ENCODE data around the gene PDLIM7. TPM values are rescaled to one million over a fixed set of nuclear protein-coding genes. Genes with fewer than 3 reads are reported as not detected.

Gene PDLIM7
- total RNA-seq, 2 experiments from 2014 or later = 62.5 to 67.3 TPM

DNA sequence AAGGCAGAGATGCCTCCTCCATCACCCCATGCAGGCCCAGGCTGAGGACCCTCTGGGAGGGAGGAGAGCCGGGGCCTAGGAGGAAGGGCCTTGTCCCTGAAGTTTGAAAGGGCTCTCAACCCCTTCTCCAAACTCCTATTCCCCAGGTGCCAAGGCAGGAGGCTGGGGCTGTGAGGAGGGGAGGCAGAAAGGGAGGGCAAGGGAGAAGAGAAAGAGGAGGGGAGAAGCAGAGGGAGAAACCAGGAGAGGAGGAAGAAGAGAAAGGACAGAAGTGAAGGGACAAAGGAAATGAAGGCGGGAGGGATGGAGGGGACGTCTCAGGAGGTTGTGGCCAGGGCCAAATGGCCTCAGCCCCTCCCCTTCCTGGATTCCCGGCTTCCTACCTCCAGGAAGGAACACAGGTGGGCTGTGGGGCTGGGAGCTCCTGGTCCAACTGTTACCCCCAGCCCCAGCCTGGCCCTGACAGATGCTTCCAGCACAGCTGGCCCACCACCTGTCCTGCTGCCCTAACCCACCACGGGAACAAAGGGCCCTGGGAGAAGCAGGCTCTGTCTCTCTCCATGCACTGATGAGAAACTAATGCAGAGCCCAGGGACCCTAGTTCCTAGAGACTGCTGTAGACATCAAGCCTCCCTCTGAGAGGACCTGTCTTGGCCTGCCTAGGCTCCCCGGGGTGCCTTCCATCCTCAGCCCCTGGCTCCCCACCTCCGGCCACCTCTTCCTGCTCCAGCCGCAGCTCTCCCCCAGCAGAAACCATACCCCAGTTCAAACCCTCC, 27.5 kb downstream of the PDLIM7 start:
- no peak overlapping the region for H3K4me3 Mint-ChIP-seq

DNA sequence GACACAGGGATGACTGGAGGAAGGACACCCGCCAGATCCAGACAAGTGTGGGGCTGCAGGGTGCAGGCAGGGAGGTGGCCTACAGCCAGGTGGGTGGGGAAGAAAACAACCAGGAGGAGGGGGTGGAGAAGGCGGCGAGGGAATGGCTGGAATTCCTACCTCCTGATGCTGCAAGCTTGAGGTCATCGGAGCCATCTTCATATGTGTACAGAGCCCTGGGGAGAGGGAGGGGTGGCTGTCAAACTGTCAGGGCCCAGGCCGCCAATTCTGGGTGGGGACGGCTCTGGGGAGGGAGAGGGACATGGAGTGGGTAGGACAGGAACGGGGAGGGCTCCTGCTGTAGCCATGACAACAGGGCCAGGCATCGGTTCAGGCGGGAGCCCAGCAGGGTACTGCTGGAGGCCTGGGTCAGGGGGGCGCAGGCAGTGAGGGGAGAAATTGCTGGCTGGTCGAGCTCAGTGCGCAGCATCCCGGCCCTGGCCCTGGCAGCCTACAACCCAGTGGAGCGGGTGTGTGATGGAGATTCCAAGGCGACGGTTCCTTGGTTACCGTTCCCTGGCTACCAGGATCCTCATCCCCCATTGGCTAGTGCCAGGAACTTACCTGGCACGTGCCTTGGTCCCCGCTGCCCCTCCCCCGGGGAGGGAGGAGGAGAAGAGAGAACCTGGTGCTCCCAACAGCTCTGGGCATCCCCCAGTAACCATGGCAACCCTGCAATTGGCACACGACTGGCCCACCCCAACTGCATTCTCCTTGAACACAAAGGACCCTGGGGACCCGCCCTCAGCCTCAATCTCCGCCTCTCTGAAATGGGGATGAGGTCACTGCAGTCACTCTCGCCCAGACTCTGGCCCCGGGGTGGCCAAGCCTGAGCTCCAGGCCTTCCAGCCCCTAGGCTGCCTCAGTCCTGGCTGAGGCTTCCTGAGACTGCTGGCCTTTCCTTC, 28.4 kb downstream of the PDLIM7 start:
- no peak overlapping the region for H3K4me3 Mint-ChIP-seq
- no peak for ATAC-seq
- H3K27ac Mint-ChIP-seq = peak overlapping the region; percentile 58
- H3K4me1 Mint-ChIP-seq (ENCODE audit: low read depth) = peaks cover 39% of the 10 kb centered on the region
- no peaks in the 10 kb centered on the region for H3K9me3 Mint-ChIP-seq (ENCODE audit: insufficient read depth)
- ChIA-PET POLR2A (interaction anchor here (0.8 to 1.3 kb wide), 2 partner anchors 64 to 117 kb away, joined by 3 read pairs; partner anchors contain the start of gene LMAN2), CTCF (interaction anchor here (0.9 to 2.0 kb wide), 3 partner anchors 12 to 107 kb away, joined by 3 to 9 read pairs (median 3); no protein-coding TSS in a partner anchor)
- no peak for DNase-seq
- peaks cover 37% of the 10 kb centered on the region for H3K36me3 Mint-ChIP-seq (ENCODE audit: low read depth)
- H3K27me3 Mint-ChIP-seq (ENCODE audit: low read depth) = peaks cover under 1% of the 10 kb centered on the region

More for the DNA sequence above, 27.5 kb downstream of the PDLIM7 start:
- Mint-ChIP-seq H3K27ac (peak overlapping the region; percentile 89), H3K4me1 (ENCODE audit: low read depth) (peaks cover 49% of the 10 kb centered on the region), H3K9me3 (ENCODE audit: insufficient read depth) (no peaks in the 10 kb centered on the region), H3K27me3 (ENCODE audit: low read depth) (peaks cover 4% of the 10 kb centered on the region), H3K36me3 (ENCODE audit: low read depth) (peaks cover 37% of the 10 kb centered on the region)
- no peak for ATAC-seq
- no peak for DNase-seq
- POLR2A ChIA-PET = interaction anchor here (1.3 kb wide), 1 partner anchor 118 kb away, joined by 3 read pairs; the partner anchor contains the start of gene LMAN2
- CTCF ChIA-PET = interaction anchor here (0.9 to 4.0 kb wide), 6 partner anchors 9 to 108 kb away, joined by 3 to 29 read pairs (median 16); no protein-coding TSS in a partner anchor

DNA sequence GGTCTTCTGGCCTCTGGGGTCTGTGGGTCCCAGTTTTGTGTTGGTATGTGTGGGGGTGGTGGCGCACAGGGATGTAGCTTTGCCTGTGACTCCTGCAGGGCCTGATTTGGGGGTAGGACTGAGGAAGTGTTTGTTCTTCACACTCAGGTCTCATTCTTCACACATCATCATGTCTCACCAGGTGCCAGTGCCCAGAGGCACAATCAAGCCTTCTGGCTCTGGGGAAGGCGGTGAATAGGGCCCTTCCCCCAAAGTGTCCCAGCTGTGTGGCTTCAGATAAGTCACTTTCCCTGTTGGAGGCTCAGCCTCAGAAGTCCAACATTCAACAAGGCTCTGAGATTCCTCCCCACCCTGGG, 29.1 kb downstream of the PDLIM7 start:
- DNase-seq (no peak), ATAC-seq (no peak)
- Mint-ChIP-seq H3K4me1 (ENCODE audit: low read depth) (peaks cover 41% of the 10 kb centered on the region), H3K27ac (peak overlapping the region; percentile 58), H3K9me3 (ENCODE audit: insufficient read depth) (no peaks in the 10 kb centered on the region), H3K36me3 (ENCODE audit: low read depth) (peaks cover 41% of the 10 kb centered on the region), H3K27me3 (ENCODE audit: low read depth) (no peaks in the 10 kb centered on the region), H3K4me3 (no peak overlapping the region)
- ChIA-PET CTCF (interaction anchor here (0.8 to 2.0 kb wide), 3 partner anchors 11 to 78 kb away, joined by 3 to 9 read pairs (median 3); no protein-coding TSS in a partner anchor), POLR2A (no interaction called here)

DNA sequence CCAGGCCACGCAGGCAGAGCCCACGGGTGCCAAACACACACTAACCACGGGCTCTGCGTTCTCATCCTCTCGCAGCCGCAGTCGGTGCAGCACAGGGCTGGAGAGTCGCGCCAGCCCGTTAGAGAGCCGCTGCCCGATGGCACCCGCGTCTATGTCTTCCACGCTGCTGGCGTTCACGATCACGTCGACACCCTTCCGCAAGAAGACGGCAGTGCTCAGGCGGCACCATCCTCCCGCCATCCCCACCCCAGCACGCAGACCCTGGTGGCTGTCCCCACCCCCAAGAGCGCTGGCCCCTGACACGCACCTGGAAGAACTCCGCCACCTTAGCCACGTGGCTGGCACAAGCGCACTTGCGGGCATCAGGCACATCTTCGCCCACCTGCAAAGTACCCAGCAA, 30.0 kb downstream of the PDLIM7 start:
- POLR2A ChIA-PET = no interaction called here
- Mint-ChIP-seq H3K4me3 (no peak overlapping the region), H3K36me3 (ENCODE audit: low read depth) (peaks cover 43% of the 10 kb centered on the region), H3K9me3 (ENCODE audit: insufficient read depth) (no peaks in the 10 kb centered on the region), H3K27ac (no peak overlapping the region), H3K4me1 (ENCODE audit: low read depth) (peaks cover 50% of the 10 kb centered on the region), H3K27me3 (ENCODE audit: low read depth) (no peaks in the 10 kb centered on the region)
- DNase-seq (no peak), ATAC-seq (no peak)
- CTCF ChIA-PET = interaction anchor here (0.8 to 1.7 kb wide), 2 partner anchors 10 to 34 kb away, joined by 3 to 7 read pairs; no protein-coding TSS in a partner anchor

DNA sequence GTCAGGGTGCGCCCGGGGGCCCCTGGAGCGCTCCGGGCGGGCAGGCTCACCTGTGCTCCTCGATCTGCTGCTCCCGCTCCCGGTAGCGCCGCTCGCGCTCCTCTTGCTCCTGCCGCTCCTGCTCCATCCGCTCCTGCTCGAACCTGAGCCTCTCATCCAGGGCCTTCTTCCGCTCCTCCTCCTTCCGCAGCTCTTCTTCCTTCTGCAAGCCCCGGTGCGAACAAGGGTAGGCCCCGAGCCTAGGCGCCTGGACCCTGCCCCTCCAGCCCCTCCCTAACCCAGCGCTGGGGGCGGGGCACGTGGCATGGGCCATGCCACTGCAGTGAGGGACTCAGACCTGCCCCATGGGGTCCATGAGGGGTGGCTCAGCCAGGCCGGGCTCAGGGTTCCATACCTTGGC, 30.5 kb downstream of the PDLIM7 start:
- POLR2A ChIA-PET = no interaction called here
- Mint-ChIP-seq H3K27ac (no peak overlapping the region), H3K4me1 (ENCODE audit: low read depth) (peaks cover 51% of the 10 kb centered on the region), H3K36me3 (ENCODE audit: low read depth) (peaks cover 40% of the 10 kb centered on the region), H3K27me3 (ENCODE audit: low read depth) (no peaks in the 10 kb centered on the region), H3K4me3 (no peak overlapping the region), H3K9me3 (ENCODE audit: insufficient read depth) (no peaks in the 10 kb centered on the region)
- CTCF ChIA-PET = interaction anchor here (1.7 kb wide), 1 partner anchor 9 kb away, joined by 7 read pairs; no protein-coding TSS in a partner anchor
- DNase-seq = no peak
- ATAC-seq = no peak

DNA sequence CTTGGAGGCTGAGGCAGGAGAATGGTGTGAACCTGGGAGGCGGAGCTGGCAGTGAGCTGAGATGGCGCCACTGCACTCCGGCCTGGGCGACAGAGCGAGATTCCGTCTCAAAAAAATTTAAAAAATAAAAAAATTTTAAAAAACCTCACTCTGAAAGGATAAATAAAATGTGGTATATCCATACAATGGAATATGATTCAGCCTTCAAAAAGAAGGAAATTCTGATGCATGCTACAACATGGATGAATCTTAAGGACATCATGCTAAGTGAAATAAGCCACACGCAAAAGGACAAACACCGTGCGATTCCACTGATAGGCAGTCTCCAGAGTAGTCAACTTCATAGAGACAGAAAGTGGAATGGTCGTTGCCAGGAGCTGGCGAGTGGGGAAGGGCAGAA, 32.4 kb downstream of the PDLIM7 start:
- ChIA-PET POLR2A (no interaction called here), CTCF (interaction anchor here (1.4 to 3.7 kb wide), 4 partner anchors 8 to 61 kb away, joined by 4 to 22 read pairs (median 8); partner anchors contain the start of gene DBN1)
- H3K36me3 Mint-ChIP-seq (ENCODE audit: low read depth) = peaks cover 39% of the 10 kb centered on the region
- H3K9me3 Mint-ChIP-seq (ENCODE audit: insufficient read depth) = no peaks in the 10 kb centered on the region
- H3K4me3 Mint-ChIP-seq = no peak overlapping the region
- no peak for ATAC-seq
- H3K27ac Mint-ChIP-seq = no peak overlapping the region
- DNase-seq = no peak
- peaks cover 40% of the 10 kb centered on the region for H3K4me1 Mint-ChIP-seq (ENCODE audit: low read depth)
- no peaks in the 10 kb centered on the region for H3K27me3 Mint-ChIP-seq (ENCODE audit: low read depth)

DNA sequence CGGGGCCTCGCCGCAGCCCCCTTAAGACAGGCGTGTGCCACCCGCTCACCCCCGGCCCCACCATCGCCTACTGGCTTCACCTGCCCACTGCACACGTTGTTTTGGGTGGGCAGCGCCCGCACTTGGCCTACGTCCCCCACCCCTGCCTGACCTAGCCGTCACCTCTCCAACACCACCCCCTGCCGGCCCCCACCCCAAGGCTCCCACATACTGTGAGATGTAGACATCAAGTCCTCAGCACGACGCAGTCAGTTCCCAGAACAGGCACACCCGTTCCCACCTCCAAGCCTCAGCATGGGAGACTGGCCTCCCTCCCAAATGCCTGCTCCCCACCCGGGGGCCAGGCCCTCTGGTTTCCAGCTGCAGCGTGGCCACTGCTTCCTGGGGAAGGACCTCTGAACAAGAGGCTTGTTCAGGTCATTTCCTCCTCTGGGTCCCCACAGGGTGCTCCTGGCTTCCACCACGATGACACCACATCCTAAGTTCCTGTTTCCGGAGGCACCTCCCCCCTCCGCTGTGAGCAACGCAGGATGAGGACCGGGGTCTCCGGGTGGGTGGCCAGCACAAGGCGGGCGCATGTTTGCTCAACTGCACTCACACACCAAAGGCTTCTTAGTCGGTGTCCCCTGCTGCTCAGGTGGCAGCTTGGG, 35.3 kb downstream of the PDLIM7 start:
- Mint-ChIP-seq H3K9me3 (ENCODE audit: insufficient read depth) (no peaks in the 10 kb centered on the region), H3K27ac (peak overlapping the region; percentile 93), H3K4me3 (peak overlapping the region; percentile 56), H3K27me3 (ENCODE audit: low read depth) (no peaks in the 10 kb centered on the region), H3K4me1 (ENCODE audit: low read depth) (peaks cover 32% of the 10 kb centered on the region), H3K36me3 (ENCODE audit: low read depth) (peaks cover 34% of the 10 kb centered on the region)
- ChIA-PET CTCF (interaction anchor here (0.9 to 3.7 kb wide), 6 partner anchors 10 to 73 kb away, joined by 3 to 22 read pairs (median 6); no protein-coding TSS in a partner anchor), POLR2A (interaction anchor here (1.4 kb wide), 1 partner anchor 10 kb away, joined by 5 read pairs; no protein-coding TSS in a partner anchor)
- peak; percentile 52 for DNase-seq
- ATAC-seq = peak; percentile 24

DNA sequence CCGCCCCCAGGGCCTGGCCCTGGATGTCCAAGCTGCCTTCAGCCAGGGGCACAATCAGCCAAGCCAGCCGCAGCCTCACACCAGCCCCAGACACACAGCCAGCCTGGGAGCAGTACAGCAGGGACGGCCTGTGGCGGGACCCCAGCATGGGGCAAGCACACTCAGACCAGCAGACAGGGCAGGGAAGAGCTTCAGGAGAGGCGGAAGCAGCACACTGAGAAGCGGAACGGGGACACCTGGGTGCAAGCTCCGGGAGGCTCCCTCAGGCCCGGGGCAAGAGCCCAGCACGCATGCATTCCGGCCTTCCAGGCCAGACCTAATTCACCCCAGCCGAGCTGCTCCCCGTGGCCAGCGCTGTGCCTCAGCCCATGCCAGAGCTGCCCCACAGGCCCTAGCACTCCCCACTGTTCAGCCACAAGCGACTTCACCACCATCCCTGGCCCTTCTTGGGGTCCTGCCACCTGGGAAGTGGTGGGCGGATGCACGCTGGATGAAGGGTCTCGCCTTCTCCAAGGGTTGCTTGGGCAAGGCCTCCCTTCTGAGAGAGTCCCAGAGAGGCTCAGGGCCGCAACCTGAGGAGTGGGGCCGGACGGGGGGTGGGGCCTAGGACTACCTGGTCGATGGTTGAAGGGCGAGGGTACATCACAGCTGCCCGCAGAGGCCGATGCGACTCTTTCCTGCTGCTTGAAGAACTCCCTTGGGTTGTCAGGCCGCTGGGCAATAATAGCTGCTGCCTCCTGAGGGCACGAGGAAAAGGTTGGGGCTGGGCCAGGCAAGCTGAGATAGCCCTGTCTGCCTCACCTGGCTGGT, 37.4 kb downstream of the PDLIM7 start:
- Mint-ChIP-seq H3K4me3 (no peak overlapping the region), H3K36me3 (ENCODE audit: low read depth) (peaks cover 21% of the 10 kb centered on the region), H3K27ac (no peak overlapping the region), H3K27me3 (ENCODE audit: low read depth) (no peaks in the 10 kb centered on the region), H3K4me1 (ENCODE audit: low read depth) (peaks cover 42% of the 10 kb centered on the region), H3K9me3 (ENCODE audit: insufficient read depth) (no peaks in the 10 kb centered on the region)
- ChIA-PET POLR2A (interaction anchor here (1.0 kb wide), 1 partner anchor 32 kb away, joined by 3 read pairs; no protein-coding TSS in a partner anchor), CTCF (interaction anchor here (0.7 to 8.6 kb wide), 5 partner anchors 42 to 91 kb away, joined by 3 to 337 read pairs (median 4); partner anchors contain the start of gene PFN3)
- no peak for DNase-seq
- ATAC-seq = no peak

DNA sequence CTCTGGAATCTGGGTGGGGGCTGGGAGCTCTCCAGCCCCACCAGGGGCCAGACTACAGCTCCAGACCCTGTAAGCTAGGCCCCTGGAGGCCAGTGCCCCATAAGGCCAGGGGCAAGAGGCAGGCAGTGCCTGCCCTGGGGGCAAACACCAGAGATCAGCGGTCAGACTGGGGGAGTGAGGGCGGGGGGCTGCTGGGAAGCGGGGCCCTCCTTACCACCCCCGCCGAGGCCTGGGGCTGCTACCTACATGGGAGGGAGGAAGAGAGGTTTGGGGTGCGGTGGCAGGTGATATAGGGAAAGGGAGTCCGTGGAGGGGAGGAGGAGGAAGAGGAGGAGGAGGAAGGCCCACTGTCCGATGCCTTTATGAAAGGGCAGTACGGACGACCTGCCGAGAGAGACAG, 38.0 kb downstream of the PDLIM7 start:
- CTCF ChIA-PET = interaction anchor here (1.4 to 8.6 kb wide), 3 partner anchors 42 to 70 kb away, joined by 3 to 337 read pairs (median 4); partner anchors contain the start of gene PFN3
- no peak for ATAC-seq
- no peak overlapping the region for H3K4me3 Mint-ChIP-seq
- H3K4me1 Mint-ChIP-seq (ENCODE audit: low read depth) = peaks cover 42% of the 10 kb centered on the region
- H3K9me3 Mint-ChIP-seq (ENCODE audit: insufficient read depth) = no peaks in the 10 kb centered on the region
- H3K27me3 Mint-ChIP-seq (ENCODE audit: low read depth) = no peaks in the 10 kb centered on the region
- POLR2A ChIA-PET = interaction anchor here (1.1 kb wide), 1 partner anchor 11 kb away, joined by 3 read pairs; no protein-coding TSS in a partner anchor
- DNase-seq = no peak
- peaks cover 21% of the 10 kb centered on the region for H3K36me3 Mint-ChIP-seq (ENCODE audit: low read depth)
- H3K27ac Mint-ChIP-seq = no peak overlapping the region

DNA sequence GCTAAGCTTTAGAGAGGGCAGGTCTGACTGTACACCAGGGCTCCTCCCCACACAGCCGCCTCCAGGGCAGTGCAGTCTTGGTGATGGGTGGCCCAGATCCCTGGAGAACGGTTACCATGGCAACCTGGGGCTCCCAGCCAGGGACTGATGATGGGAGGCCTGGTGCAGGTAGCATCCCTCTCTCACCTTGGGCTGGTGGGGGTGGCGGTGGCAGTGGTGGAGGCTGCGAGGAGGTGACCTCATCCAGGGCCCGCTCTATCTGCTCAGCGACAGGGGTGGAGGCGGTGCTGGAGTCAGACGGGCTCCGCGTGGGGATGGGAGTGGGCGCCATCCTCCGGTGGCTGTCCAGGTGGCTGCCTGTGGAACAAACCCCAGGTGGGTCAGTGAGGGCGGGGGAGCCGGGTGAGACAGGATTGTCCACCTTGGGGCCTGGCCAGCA, 38.5 kb downstream of the PDLIM7 start:
- no peaks in the 10 kb centered on the region for H3K9me3 Mint-ChIP-seq (ENCODE audit: insufficient read depth)
- no peaks in the 10 kb centered on the region for H3K27me3 Mint-ChIP-seq (ENCODE audit: low read depth)
- no peak overlapping the region for H3K27ac Mint-ChIP-seq
- DNase-seq = no peak
- peaks cover 21% of the 10 kb centered on the region for H3K36me3 Mint-ChIP-seq (ENCODE audit: low read depth)
- H3K4me1 Mint-ChIP-seq (ENCODE audit: low read depth) = peaks cover 44% of the 10 kb centered on the region
- no peak overlapping the region for H3K4me3 Mint-ChIP-seq
- CTCF ChIA-PET = interaction anchor here (1.5 to 8.6 kb wide), 3 partner anchors 43 to 69 kb away, joined by 3 to 337 read pairs (median 76); partner anchors contain the start of gene PFN3
- ATAC-seq = no peak
- POLR2A ChIA-PET = interaction anchor here (1.1 to 7.2 kb wide), 2 partner anchors 11 to 56 kb away, joined by 3 to 54 read pairs; no protein-coding TSS in a partner anchor
